Ascending aorta (tissue), 2 donors: ENCODE data around the gene TNIK. TPM values are rescaled to one million over a fixed set of nuclear protein-coding genes. Genes with fewer than 3 reads are reported as not detected.

Experiments
- DNase-seq, 2 donors: peaks; one replicate each; pipeline ENCODE4 v3.0.0-alpha.2; 2019; ENCODE audit warnings: low spot score in 2 of 2
- H3K27ac ChIP-seq, 2 donors: fragments of 200-600 bp; sonication (generic); one replicate each; pipeline ENCODE4 v1.5.1; 2016 to 2017; ENCODE audit warnings: mild to moderate bottlenecking in 1 of 2
- H3K27me3 ChIP-seq: fragments of 200-600 bp; sonication (generic); one replicate; pipeline ENCODE4 v1.5.1; 2017
- H3K36me3 ChIP-seq, 2 donors: fragments of 200-600 bp; sonication (generic); one replicate each; pipeline ENCODE4 v1.5.1; 2016
- H3K4me1 ChIP-seq, 2 donors: fragments of 200-600 bp; sonication (generic); one replicate each; pipeline ENCODE4 v1.5.1; 2016 to 2017; ENCODE audit warnings: mild to moderate bottlenecking in 1 of 2
- H3K4me3 ChIP-seq, 2 donors: fragments of 200-600 bp; sonication (generic); one replicate each; pipeline ENCODE4 v1.5.1; 2016 to 2017; ENCODE audit warnings: mild to moderate bottlenecking in 1 of 2
- H3K9me3 ChIP-seq, 2 donors: fragments of 200-600 bp; sonication (generic); one replicate each; pipeline ENCODE4 v1.5.1; 2016
- CTCF ChIP-seq, 3 experiments: fragments of 200-600 bp in 2 of 3; fragments of 450-650 bp in 1 of 3; sonication (generic) in 2 of 3; IDR thresholded peaks; one replicate each; pipeline ENCODE4 v1.5.1; 2016 to 2019; ENCODE audit warnings: antibody characterized with exemption in 3 of 3, mild to moderate bottlenecking in 1 of 3, moderate library complexity in 1 of 3
- intact Hi-C: fragments of 100-400 bp; cut with DNase I; formaldehyde crosslinking; loops from one replicate; pipeline ENCODE4 v1.15.1; 2023
- total RNA-seq: library from RNA; depleted of rRNA; stranded (reverse); fragments of >200 nt; gene quantifications from one replicate; pipeline ENCODE4 v1.1.0, GENCODE V29; 2016

Gene TNIK
- total RNA-seq, 1 donor from 2014 or later = 0.75 TPM

- TF ChIP-seq CTCF (IDR thresholded peaks at IDR 0.05) = no peak
- no peak for DNase-seq
- Histone ChIP-seq H3K27me3 (no peaks in the 10 kb centered on the region), H3K4me3 (no peak overlapping the region), H3K9me3 (no peaks in the 10 kb centered on the region), H3K36me3 (no peaks in the 10 kb centered on the region), H3K27ac (no peak overlapping the region), H3K4me1 (no peaks in the 10 kb centered on the region)
- intact Hi-C loops = no loop called here
Observed at GRCh38 chr3:171443211-171443957, 16.8 kb downstream of the TNIK start.

- TF ChIP-seq CTCF (IDR thresholded peaks at IDR 0.05) = no peak
- no peaks in the 10 kb centered on the region for H3K4me1 ChIP-seq
- no peak for DNase-seq
- no peak overlapping the region for H3K27ac ChIP-seq
- no peaks in the 10 kb centered on the region for H3K9me3 ChIP-seq
- no peak overlapping the region for H3K4me3 ChIP-seq
- no peaks in the 10 kb centered on the region for H3K36me3 ChIP-seq
- no peaks in the 10 kb centered on the region for H3K27me3 ChIP-seq
- intact Hi-C loops = no loop called here
Observed at GRCh38 chr3:171442184-171442583, 18.0 kb downstream of the TNIK start.

GRCh38 chr3:171441381-171441780 lies 18.8 kb downstream of the TNIK start:
- intact Hi-C loops = no loop called here
- H3K4me3 ChIP-seq = no peak overlapping the region
- no peaks in the 10 kb centered on the region for H3K36me3 ChIP-seq
- no peaks in the 10 kb centered on the region for H3K27me3 ChIP-seq
- H3K9me3 ChIP-seq = no peaks in the 10 kb centered on the region
- DNase-seq = no peak
- no peak overlapping the region for H3K27ac ChIP-seq
- no peak for TF ChIP-seq CTCF (IDR thresholded peaks at IDR 0.05)
- no peaks in the 10 kb centered on the region for H3K4me1 ChIP-seq

- no peaks in the 10 kb centered on the region for H3K4me1 ChIP-seq
- no peaks in the 10 kb centered on the region for H3K27me3 ChIP-seq
- no peaks in the 10 kb centered on the region for H3K36me3 ChIP-seq
- no peak for DNase-seq
- H3K4me3 ChIP-seq = no peak overlapping the region
- intact Hi-C loops = no loop called here
- H3K27ac ChIP-seq = no peak overlapping the region
- H3K9me3 ChIP-seq = no peaks in the 10 kb centered on the region
- TF ChIP-seq CTCF (IDR thresholded peaks at IDR 0.05) = no peak
Observed at GRCh38 chr3:171439996-171440395, 20.2 kb downstream of the TNIK start.

- H3K27ac ChIP-seq = no peak overlapping the region
- no peaks in the 10 kb centered on the region for H3K4me1 ChIP-seq
- H3K4me3 ChIP-seq = no peak overlapping the region
- no peak for DNase-seq
- no peaks in the 10 kb centered on the region for H3K9me3 ChIP-seq
- intact Hi-C loops = no loop called here
- no peak for TF ChIP-seq CTCF (IDR thresholded peaks at IDR 0.05)
- no peaks in the 10 kb centered on the region for H3K27me3 ChIP-seq
- H3K36me3 ChIP-seq = no peaks in the 10 kb centered on the region
Observed at GRCh38 chr3:171437115-171437756, 23.0 kb downstream of the TNIK start.
